GM12878 (cell line): Measurements from ENCODE around the gene LMF1. TPM values are rescaled to one million over a fixed set of nuclear protein-coding genes. Genes with fewer than 3 reads are reported as not detected.

Experiments used
- ATAC-seq: fragments of 200-7000 bp; cut with Tn5 transposase; 3 replicates; pipeline ENCODE4 v1.9.1; 2020; ENCODE audit warnings: mild to moderate bottlenecking, moderate library complexity
- BruUV-seq: library from RNA; stranded (reverse); fragments of 400-500 nt; replicated peaks from 2 replicates; lab custom pipeline; 2021; lab: Mats Ljungman, UMichigan
- CTCF ChIA-PET: fragments of 300-600 bp; sonication (Branson Sonifier 250); formaldehyde crosslinking; extraction: SDS; loops from one replicate; lab custom pipeline; 2021; ENCODE audit warnings: inconsistent platforms; lab: Yijun Ruan, JAX
- POLR2A ChIA-PET: fragments of 350-600 bp; formaldehyde crosslinking; extraction: SDS; loops from one replicate; lab custom pipeline; 2021; ENCODE audit warnings: inconsistent platforms; lab: Charles Lee
- RAD21 ChIA-PET: fragments of 300-600 bp; sonication (Branson Sonifier 250); formaldehyde crosslinking; loops from one replicate; lab custom pipeline; 2023; ENCODE audit warnings: antibody characterized with exemption; ENCODE audit not compliant: unreplicated experiment; lab: Charles Lee
- SMC1A ChIA-PET: fragments of 300-600 bp; sonication (Branson Sonifier 250); formaldehyde crosslinking; loops from one replicate; lab custom pipeline; 2023; ENCODE audit not compliant: unreplicated experiment, uncharacterized antibody; lab: Charles Lee
- DNase-seq: peaks from one replicate; pipeline ENCODE4 v3.0.0-alpha.2; 2011; ENCODE audit warnings: low read depth, low spot score
- FAIRE-seq: peaks from 3 replicates; lab custom pipeline; 2011; peaks lifted over from hg19 to GRCh38; lab: Jason Lieb, UNC
- H2AFZ ChIP-seq: 2 replicates; pipeline ENCODE4 v1.6.0; 2011; ENCODE audit warnings: low read depth, low read length, control low read depth; ENCODE audit not compliant: control insufficient read depth
- H3K27ac ChIP-seq: 2 replicates; pipeline ENCODE4 v1.5.1; 2011; ENCODE audit warnings: control low read depth; ENCODE audit not compliant: control insufficient read depth, insufficient read depth
- H3K27me3 ChIP-seq, 2 experiments: replicated peaks in 1 of 2; 2 replicates each; pipeline versions ENCODE4 v1.6.0 to v1.6.1; 2011; ENCODE audit warnings: low read length in 1 of 2; ENCODE audit not compliant: control insufficient read depth in 2 of 2, insufficient read depth in 2 of 2
- H3K36me3 ChIP-seq, 2 experiments: 2 replicates each; pipeline ENCODE4 v1.5.1; 2011; ENCODE audit warnings: low read length in 1 of 2; ENCODE audit not compliant: control insufficient read depth in 2 of 2, insufficient read depth in 2 of 2
- H3K4me1 ChIP-seq: 2 replicates; pipeline ENCODE4 v1.6.1; 2011; ENCODE audit warnings: mild to moderate bottlenecking, low read length, moderate library complexity, mixed read lengths; ENCODE audit not compliant: control insufficient read depth, insufficient read depth
- H3K4me2 ChIP-seq: 2 replicates; pipeline ENCODE4 v1.6.0; 2011; ENCODE audit warnings: control low read depth; ENCODE audit not compliant: control insufficient read depth, insufficient read depth
- H3K4me3 ChIP-seq: fragments of 200-600 bp; sonication (generic); 2 replicates; pipeline ENCODE4 v1.5.1; 2016
- H3K79me2 ChIP-seq: 2 replicates; pipeline ENCODE4 v1.6.0; 2011; ENCODE audit warnings: low read length; ENCODE audit not compliant: control insufficient read depth, insufficient read depth
- H3K9ac ChIP-seq: 2 replicates; pipeline ENCODE4 v1.8.0; 2011; ENCODE audit warnings: low read length, control low read depth, mixed read lengths; ENCODE audit not compliant: control insufficient read depth, insufficient read depth
- H3K9me3 ChIP-seq: replicated peaks from 3 replicates; pipeline ENCODE4 v1.5.1; 2011; ENCODE audit warnings: mild to moderate bottlenecking, low read length; ENCODE audit not compliant: control insufficient read depth, insufficient read depth
- H4K20me1 ChIP-seq: 2 replicates; pipeline ENCODE4 v1.6.0; 2011; ENCODE audit not compliant: control insufficient read depth, insufficient read depth
- ATF7 ChIP-seq: fragments of 450-650 bp; IDR thresholded peaks from 2 replicates; pipeline ENCODE4 v1.6.1; 2016; ENCODE audit warnings: low read depth, mild to moderate bottlenecking
- DPF2 ChIP-seq: fragments of 450-650 bp; IDR thresholded peaks from 2 replicates; pipeline ENCODE4 v1.6.1; 2017; ENCODE audit warnings: mild to moderate bottlenecking
- FOXM1 ChIP-seq: IDR thresholded peaks from 2 replicates; pipeline ENCODE4 v1.6.1; 2012; ENCODE audit warnings: low read depth, mild to moderate bottlenecking, inconsistent platforms, low read length, moderate library complexity
- IKZF1 ChIP-seq: fragments of 450-650 bp; conservative IDR thresholded peaks from 2 replicates; pipeline ENCODE4 v1.6.1; 2017; ENCODE audit warnings: antibody characterized with exemption, mild to moderate bottlenecking
- MYB ChIP-seq: fragments of 150-350 bp; IDR thresholded peaks from 2 replicates; pipeline ENCODE4 v1.6.1; 2014; ENCODE audit warnings: mild to moderate bottlenecking, low read depth, low read length, borderline replicate concordance
- NR2C1 ChIP-seq: fragments of 450-650 bp; IDR thresholded peaks from 2 replicates; pipeline ENCODE4 v1.6.1; 2017; ENCODE audit warnings: antibody characterized with exemption, mild to moderate bottlenecking, moderate library complexity
- PAX8 ChIP-seq: fragments of 450-650 bp; IDR thresholded peaks from 2 replicates; pipeline ENCODE4 v1.6.1; 2017; ENCODE audit warnings: mild to moderate bottlenecking, moderate library complexity
- RAD21 ChIP-seq: IDR thresholded peaks from 2 replicates; pipeline ENCODE4 v1.6.1; 2011; ENCODE audit warnings: mild to moderate bottlenecking, low read depth, low read length, moderate library complexity; ENCODE audit not compliant: insufficient read depth
- TAF1 ChIP-seq: IDR thresholded peaks from 2 replicates; pipeline ENCODE4 v1.6.1; 2011; ENCODE audit warnings: mild to moderate bottlenecking, low read depth, low read length, borderline replicate concordance
- ZNF207 ChIP-seq: fragments of 450-650 bp; IDR thresholded peaks from 2 replicates; pipeline ENCODE4 v1.6.1; 2014; ENCODE audit warnings: antibody characterized with exemption, mild to moderate bottlenecking, borderline replicate concordance
- ZNF217 ChIP-seq: fragments of 450-650 bp; IDR thresholded peaks from 2 replicates; pipeline ENCODE4 v1.6.1; 2017; ENCODE audit warnings: antibody characterized with exemption, mild to moderate bottlenecking
- WGBS: methylation state at CpG from one replicate; pipeline ENCODE4 v1.1.6; 2016; ENCODE audit warnings: low lambda C conversion rate; ENCODE audit not compliant: insufficient replicate concordance, insufficient coverage; ENCODE audit errors: missing lambda C conversion rate; 5-methylcytosine and 5-hydroxymethylcytosine counted together
- in situ Hi-C: fragments of 300-500 bp; cut with MboI; formaldehyde crosslinking; loops from 9 replicates; pipeline ENCODE4 v1.14.3; 2018; ENCODE audit warnings: mixed read lengths
- intact Hi-C: fragments of 100-400 bp; cut with micrococcal nuclease; formaldehyde crosslinking; loops from one replicate; pipeline ENCODE4 v1.14.2; 2022; ENCODE audit not compliant: unreplicated experiment
- polyA plus RNA-seq, 11 experiments: library from polyadenylated mRNA; depleted of rRNA in 4 of 11; unstranded in 6 of 11; stranded (reverse) in 5 of 11; fragments of >200 nt; fragmentation: Nextera tagmentation in 4 of 11; fragmentation: Illumina TruSeq in 1 of 11; extraction: Ambion mirVana in 4 of 11; extraction: Trizol in 1 of 11; gene quantifications; 1 replicate in 1 of 11; 2 replicates in 10 of 11; pipeline versions ENCODE4 v1.2.1 to v1.2.3, GENCODE V29; 2011 to 2016; ENCODE audit warnings: inconsistent platforms in 2 of 11, missing spikeins in 2 of 11, low read depth in 1 of 11
- total RNA-seq, 4 experiments: library from RNA; depleted of rRNA in 3 of 4; stranded (reverse); fragments of >200 nt in 3 of 4; fragmentation: Illumina TruSeq in 1 of 4; extraction: Trizol in 1 of 4; gene quantifications; 2 replicates each; pipeline versions ENCODE4 v1.2.1 to v1.2.3, GENCODE V29; 2013 to 2021
- TF ChIP-seq, protein P1 (sequence below): fragments of 150-350 bp; IDR thresholded peaks from 2 replicates; pipeline ENCODE4 v1.6.1; 2016; ENCODE audit warnings: low read depth, low read length
- TF ChIP-seq, protein P2 (sequence below): fragments of 450-650 bp; conservative IDR thresholded peaks from 2 replicates; pipeline ENCODE4 v1.6.1; 2017; ENCODE audit warnings: mild to moderate bottlenecking, moderate library complexity
- TF ChIP-seq, protein P3 (sequence below): IDR thresholded peaks from 2 replicates; pipeline ENCODE4 v1.6.1; 2012; ENCODE audit warnings: low read length, inconsistent platforms
- TF ChIP-seq, protein P4 (sequence below): IDR thresholded peaks from 2 replicates; pipeline ENCODE4 v1.6.1; 2012; ENCODE audit warnings: mild to moderate bottlenecking, low read depth, low read length

LMF1 gene
- total and polyA plus RNA-seq, 10 of the 15 experiments (the other 5 are each of a cell fraction or from before 2014, with no cell fraction given) = 0.18 to 3.2 (median 1.4) TPM; not detected in 1

DNA sequence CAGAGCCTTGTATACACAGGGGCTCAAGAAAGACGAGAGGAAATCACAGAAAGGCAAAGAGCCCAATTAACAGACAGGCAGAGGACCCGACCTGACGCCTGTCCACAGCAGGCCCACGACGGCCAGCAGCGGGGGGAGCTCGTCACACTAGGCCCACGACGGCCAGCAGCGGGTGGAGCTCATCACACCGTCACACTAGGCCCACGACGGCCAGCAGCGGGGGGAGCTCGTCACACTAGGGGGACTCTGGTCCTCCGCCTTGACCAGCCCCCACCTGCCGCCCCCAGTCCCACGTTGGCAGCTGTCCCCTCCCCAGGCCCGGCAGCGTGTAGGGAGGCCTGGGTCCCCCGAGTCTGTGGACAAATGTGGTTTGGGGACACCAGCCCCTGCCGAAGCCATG is 146.6 kb downstream of the LMF1 start:
- no TSS peak for BruUV-seq
- ATAC-seq = no peak
- in situ Hi-C loops (no loop called here), intact Hi-C loops (no loop called here)
- FAIRE-seq = no peak
- ChIA-PET POLR2A (no interaction called here), CTCF (no interaction called here), SMC1A (no interaction called here), RAD21 (no interaction called here)
- Histone ChIP-seq H4K20me1 (no peaks in the 10 kb centered on the region), H3K79me2 (no peaks in the 10 kb centered on the region), H3K9ac (no peak overlapping the region), H3K27ac (no peak overlapping the region), H2AFZ (no peak overlapping the region), H3K4me1 (no peaks in the 10 kb centered on the region), H3K9me3 (no peaks in the 10 kb centered on the region; the same call in 2 of the 3 replicates), H3K4me2 (no peak overlapping the region), H3K36me3 (no peaks in the 10 kb centered on the region), H3K4me3 (no peak overlapping the region), H3K27me3 (no peaks in the 10 kb centered on the region)
- 58% methylated on average over 16 of the region's 22 CpGs for WGBS
- no peak for DNase-seq
- no peak for TF ChIP-seq DPF2
- TF ChIP-seq PAX8 = no peak
- TF ChIP-seq, protein P1, sequence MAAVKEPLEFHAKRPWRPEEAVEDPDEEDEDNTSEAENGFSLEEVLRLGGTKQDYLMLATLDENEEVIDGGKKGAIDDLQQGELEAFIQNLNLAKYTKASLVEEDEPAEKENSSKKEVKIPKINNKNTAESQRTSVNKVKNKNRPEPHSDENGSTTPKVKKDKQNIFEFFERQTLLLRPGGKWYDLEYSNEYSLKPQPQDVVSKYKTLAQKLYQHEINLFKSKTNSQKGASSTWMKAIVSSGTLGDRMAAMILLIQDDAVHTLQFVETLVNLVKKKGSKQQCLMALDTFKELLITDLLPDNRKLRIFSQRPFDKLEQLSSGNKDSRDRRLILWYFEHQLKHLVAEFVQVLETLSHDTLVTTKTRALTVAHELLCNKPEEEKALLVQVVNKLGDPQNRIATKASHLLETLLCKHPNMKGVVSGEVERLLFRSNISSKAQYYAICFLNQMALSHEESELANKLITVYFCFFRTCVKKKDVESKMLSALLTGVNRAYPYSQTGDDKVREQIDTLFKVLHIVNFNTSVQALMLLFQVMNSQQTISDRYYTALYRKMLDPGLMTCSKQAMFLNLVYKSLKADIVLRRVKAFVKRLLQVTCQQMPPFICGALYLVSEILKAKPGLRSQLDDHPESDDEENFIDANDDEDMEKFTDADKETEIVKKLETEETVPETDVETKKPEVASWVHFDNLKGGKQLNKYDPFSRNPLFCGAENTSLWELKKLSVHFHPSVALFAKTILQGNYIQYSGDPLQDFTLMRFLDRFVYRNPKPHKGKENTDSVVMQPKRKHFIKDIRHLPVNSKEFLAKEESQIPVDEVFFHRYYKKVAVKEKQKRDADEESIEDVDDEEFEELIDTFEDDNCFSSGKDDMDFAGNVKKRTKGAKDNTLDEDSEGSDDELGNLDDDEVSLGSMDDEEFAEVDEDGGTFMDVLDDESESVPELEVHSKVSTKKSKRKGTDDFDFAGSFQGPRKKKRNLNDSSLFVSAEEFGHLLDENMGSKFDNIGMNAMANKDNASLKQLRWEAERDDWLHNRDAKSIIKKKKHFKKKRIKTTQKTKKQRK = no peak
- TF ChIP-seq ATF7 = no peak
- TF ChIP-seq NR2C1 = no peak
- no peak for TF ChIP-seq RAD21
- TF ChIP-seq, protein P2, sequence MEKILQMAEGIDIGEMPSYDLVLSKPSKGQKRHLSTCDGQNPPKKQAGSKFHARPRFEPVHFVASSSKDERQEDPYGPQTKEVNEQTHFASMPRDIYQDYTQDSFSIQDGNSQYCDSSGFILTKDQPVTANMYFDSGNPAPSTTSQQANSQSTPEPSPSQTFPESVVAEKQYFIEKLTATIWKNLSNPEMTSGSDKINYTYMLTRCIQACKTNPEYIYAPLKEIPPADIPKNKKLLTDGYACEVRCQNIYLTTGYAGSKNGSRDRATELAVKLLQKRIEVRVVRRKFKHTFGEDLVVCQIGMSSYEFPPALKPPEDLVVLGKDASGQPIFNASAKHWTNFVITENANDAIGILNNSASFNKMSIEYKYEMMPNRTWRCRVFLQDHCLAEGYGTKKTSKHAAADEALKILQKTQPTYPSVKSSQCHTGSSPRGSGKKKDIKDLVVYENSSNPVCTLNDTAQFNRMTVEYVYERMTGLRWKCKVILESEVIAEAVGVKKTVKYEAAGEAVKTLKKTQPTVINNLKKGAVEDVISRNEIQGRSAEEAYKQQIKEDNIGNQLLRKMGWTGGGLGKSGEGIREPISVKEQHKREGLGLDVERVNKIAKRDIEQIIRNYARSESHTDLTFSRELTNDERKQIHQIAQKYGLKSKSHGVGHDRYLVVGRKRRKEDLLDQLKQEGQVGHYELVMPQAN = no peak
- no peak for TF ChIP-seq IKZF1
- TF ChIP-seq, protein P3, sequence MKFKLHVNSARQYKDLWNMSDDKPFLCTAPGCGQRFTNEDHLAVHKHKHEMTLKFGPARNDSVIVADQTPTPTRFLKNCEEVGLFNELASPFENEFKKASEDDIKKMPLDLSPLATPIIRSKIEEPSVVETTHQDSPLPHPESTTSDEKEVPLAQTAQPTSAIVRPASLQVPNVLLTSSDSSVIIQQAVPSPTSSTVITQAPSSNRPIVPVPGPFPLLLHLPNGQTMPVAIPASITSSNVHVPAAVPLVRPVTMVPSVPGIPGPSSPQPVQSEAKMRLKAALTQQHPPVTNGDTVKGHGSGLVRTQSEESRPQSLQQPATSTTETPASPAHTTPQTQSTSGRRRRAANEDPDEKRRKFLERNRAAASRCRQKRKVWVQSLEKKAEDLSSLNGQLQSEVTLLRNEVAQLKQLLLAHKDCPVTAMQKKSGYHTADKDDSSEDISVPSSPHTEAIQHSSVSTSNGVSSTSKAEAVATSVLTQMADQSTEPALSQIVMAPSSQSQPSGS = no peak
- TF ChIP-seq FOXM1 = no peak
- TF ChIP-seq MYB = no peak
- no peak for TF ChIP-seq TAF1
- TF ChIP-seq, protein P4, sequence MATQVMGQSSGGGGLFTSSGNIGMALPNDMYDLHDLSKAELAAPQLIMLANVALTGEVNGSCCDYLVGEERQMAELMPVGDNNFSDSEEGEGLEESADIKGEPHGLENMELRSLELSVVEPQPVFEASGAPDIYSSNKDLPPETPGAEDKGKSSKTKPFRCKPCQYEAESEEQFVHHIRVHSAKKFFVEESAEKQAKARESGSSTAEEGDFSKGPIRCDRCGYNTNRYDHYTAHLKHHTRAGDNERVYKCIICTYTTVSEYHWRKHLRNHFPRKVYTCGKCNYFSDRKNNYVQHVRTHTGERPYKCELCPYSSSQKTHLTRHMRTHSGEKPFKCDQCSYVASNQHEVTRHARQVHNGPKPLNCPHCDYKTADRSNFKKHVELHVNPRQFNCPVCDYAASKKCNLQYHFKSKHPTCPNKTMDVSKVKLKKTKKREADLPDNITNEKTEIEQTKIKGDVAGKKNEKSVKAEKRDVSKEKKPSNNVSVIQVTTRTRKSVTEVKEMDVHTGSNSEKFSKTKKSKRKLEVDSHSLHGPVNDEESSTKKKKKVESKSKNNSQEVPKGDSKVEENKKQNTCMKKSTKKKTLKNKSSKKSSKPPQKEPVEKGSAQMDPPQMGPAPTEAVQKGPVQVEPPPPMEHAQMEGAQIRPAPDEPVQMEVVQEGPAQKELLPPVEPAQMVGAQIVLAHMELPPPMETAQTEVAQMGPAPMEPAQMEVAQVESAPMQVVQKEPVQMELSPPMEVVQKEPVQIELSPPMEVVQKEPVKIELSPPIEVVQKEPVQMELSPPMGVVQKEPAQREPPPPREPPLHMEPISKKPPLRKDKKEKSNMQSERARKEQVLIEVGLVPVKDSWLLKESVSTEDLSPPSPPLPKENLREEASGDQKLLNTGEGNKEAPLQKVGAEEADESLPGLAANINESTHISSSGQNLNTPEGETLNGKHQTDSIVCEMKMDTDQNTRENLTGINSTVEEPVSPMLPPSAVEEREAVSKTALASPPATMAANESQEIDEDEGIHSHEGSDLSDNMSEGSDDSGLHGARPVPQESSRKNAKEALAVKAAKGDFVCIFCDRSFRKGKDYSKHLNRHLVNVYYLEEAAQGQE = no peak
- TF ChIP-seq ZNF207 = no peak
- no peak for TF ChIP-seq ZNF217
